HEK293T (cell line): ENCODE measurements around the gene MEPCE.
"Not testable (repeated sequence)": the region's sequence is repeated elsewhere in the genome, so short reads cannot be mapped to it uniquely, and the experiment has no call there.

Experiments
- BHLHE40 ChIP-seq: fragments of 450-650 bp; IDR thresholded peaks from 2 replicates; pipeline ENCODE4 v1.6.1; 2016; ENCODE audit warnings: mild to moderate bottlenecking, moderate library complexity, borderline replicate concordance
- ELF4 ChIP-seq: fragments of 450-650 bp; IDR thresholded peaks from 2 replicates; pipeline ENCODE4 v1.6.1; 2017; ENCODE audit warnings: antibody characterized with exemption
- HDGF ChIP-seq: fragments of 450-650 bp; IDR thresholded peaks from 2 replicates; pipeline ENCODE4 v1.6.1; 2017; ENCODE audit warnings: antibody characterized with exemption, borderline replicate concordance
- LEF1 ChIP-seq: fragments of 450-650 bp; IDR thresholded peaks from 2 replicates; pipeline ENCODE4 v1.6.1; 2017; ENCODE audit warnings: mild to moderate bottlenecking, borderline replicate concordance
- SP1 ChIP-seq: fragments of 450-650 bp; IDR thresholded peaks from 2 replicates; pipeline ENCODE4 v1.6.1; 2017

DNA sequence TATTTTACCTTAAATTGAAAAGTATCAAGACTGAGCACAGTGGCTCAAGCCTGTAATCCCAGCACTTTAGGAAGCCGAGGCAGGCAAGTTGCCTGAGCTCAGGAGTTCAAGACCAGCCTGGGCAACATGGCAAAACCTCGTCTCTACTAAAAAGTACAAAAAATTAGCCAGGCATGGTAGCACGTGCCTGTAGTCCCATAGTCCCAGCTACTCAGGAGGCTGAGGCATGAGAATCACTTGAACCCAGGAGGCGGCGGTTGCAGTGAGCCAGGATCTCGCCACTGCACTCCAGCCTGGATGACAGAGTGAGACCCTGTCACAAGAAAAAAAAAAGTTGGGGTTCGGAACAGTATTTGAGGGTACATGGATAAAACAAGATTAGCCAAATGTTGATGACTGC is 9.6 kb downstream of the MEPCE start:
- not testable (repeated sequence) for TF ChIP-seq SP1, HDGF, LEF1, BHLHE40, ELF4
